GM19240 (cell line): ENCODE data around the gene PAQR4.
A peak's percentile ranks its signal among the peaks of the same experiment; 100 is the strongest.
"Not testable (repeated sequence)": the region's sequence is repeated elsewhere in the genome, so short reads cannot be mapped to it uniquely, and the experiment has no call there.

ENCODE experiments used
- DNase-seq: peaks from one replicate; pipeline ENCODE4 v3.0.0; 2011; ENCODE audit warnings: low spot score; ENCODE audit not compliant: insufficient read length

PAQR4 gene

GRCh38 chr16:2968738-2969544, at the start of gene PAQR4:
PAQR4 (plus strand) TSS chr16:2969348; CDS start chr16:2969675, 327 bp downstream.
- peak; percentile 94 for DNase-seq

GRCh38 chr16:2919511-2920255, 49.5 kb upstream of the PAQR4 start:
- DNase-seq = no peak

- DNase-seq = no peak
Measured at GRCh38 chr16:2923481-2923880, 45.7 kb upstream of the PAQR4 start.

GRCh38 chr16:2924901-2925755, 44.0 kb upstream of the PAQR4 start:
- DNase-seq = no peak

DNA sequence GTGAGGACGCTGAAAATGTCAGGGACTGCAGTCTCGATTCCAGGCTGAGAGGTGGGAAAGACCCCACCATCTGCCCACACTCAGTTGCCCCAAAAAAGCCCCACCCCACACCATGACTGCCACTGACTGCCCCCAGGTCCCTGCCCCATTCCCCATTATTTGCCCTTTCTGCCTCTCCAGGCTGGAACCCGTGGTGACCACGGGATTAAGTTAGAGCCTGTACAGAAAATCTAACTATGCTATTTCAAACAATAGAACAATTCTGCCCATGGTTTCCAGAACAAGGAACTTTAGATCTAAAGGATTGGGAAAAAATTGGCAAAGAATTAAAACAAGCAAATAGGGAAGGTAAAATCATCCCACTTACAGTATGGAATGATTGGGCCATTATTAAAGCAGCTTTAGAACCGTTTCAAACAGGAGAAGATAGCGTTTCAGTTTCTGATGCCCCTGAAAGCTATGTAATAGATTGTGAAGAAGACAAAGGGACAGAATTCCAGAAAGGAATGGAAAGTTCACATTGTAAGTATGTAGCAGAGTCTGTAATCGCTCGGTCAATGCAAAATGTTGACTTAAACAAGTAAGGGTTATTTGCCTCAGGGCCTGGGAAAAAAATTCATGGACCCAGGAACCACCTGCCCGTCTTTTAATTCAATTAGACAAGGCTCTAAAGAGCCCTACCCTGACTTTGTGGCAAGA, 43.0 kb upstream of the PAQR4 start:
- no peak for DNase-seq

DNA sequence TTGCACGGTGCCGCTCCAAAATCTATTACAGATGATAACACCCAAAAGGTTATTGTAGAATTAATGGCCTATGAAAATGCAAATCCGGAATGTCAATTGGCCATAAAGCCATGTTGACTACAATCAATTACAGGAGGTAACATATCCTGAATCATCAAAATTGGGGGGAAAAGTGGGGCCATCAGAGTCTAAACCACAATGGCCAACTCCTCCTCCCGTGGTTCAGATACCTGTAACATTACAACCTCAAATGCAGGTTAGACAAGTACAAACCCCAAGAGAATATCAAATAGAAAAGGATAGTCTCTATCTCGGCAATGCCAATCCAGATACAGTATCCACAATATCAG, 42.5 kb upstream of the PAQR4 start:
- no peak for DNase-seq

DNA sequence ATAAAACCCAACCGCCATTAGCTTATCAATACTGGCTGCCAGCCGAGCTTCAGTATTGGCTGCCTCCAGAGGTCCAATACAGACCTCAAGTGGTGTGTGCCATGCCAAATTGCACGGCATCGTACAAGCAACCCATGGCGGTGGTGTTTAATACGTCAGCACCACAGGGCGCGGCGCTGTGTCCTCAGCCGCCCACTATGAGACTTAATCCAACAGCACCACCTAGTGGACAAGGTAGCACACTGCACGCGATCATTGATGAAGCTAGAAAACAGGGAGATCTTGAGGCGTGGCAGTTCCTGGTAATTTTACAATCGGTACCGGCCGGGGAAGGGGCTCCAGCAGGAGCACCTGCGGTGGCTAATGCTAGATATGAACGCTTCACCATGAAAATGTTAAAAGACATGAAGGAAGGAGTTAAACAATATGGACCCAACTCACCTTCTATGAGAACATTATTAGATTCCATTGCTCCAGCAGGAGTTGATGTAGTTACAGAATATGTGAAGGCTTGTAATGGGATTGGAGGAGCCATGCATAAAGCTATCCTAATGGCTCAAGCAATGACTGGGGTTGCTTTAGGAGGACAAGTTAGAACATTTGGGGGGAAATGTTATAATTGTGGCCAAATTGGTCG, 42.0 kb upstream of the PAQR4 start:
- peak; percentile 75 for DNase-seq

- not testable (repeated sequence) for DNase-seq
Measured at GRCh38 chr16:2928151-2928550, 41.0 kb upstream of the PAQR4 start.

DNA sequence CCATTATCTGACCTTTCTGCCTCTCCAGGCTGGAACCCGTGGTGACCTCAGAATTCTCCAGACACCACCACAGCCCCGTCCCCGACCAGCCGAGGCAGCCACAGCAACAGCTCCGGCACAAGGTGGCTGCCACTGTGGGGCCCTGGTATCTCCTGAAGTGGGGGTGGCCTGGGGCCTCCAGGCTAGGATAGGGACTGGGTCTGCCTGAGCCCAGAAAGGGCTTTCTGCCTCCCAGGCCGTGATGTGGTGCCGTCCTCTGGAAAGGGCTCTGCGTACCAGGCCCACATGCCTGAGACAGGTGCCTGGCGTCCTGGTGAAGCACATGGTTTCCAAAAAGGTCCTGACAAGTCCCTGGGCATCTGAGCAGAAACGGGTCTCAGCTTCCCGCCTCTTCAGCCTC, 40.4 kb upstream of the PAQR4 start:
- no peak for DNase-seq

GRCh38 chr16:2929693-2930092, 39.5 kb upstream of the PAQR4 start:
- DNase-seq = no peak

DNA sequence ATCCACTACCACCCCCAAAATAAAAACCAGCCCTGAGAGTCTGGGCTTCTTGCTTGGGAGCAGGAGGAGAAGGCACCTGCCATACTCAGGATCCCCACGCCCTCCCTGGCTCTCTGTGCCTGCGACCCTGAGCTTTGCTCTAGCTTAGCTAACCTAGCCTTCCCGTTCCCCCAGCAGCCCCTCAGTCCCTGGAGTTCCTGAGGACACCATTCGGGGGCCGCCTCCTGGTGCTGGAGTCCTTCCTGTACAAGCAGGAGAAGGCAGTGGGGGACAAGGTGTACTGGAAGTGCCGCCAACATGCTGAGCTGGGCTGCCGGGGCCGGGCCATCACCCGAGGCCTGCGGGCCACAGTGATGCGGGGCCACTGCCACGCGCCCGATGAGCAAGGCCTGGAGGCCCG, 38.9 kb upstream of the PAQR4 start:
- no peak for DNase-seq

- DNase-seq = not testable (repeated sequence)
Measured at GRCh38 chr16:2931231-2931914, 37.8 kb upstream of the PAQR4 start.

DNA sequence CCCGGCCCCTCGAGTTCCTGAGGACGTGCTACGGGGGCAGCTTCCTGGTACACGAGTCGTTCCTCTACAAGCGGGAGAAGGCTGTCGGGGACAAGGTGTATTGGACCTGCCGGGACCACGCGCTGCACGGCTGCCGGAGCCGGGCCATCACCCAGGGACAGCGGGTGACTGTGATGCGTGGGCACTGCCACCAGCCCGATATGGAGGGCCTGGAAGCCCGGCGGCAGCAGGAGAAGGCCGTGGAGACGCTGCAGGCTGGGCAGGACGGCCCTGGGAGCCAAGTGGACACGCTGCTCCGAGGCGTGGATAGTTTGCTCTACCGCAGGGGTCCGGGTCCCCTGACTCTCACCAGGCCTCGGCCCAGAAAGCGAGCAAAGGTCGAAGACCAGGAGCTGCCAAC, 36.0 kb upstream of the PAQR4 start:
- no peak for DNase-seq

GRCh38 chr16:2933701-2934100, 35.4 kb upstream of the PAQR4 start:
- DNase-seq = no peak

DNA sequence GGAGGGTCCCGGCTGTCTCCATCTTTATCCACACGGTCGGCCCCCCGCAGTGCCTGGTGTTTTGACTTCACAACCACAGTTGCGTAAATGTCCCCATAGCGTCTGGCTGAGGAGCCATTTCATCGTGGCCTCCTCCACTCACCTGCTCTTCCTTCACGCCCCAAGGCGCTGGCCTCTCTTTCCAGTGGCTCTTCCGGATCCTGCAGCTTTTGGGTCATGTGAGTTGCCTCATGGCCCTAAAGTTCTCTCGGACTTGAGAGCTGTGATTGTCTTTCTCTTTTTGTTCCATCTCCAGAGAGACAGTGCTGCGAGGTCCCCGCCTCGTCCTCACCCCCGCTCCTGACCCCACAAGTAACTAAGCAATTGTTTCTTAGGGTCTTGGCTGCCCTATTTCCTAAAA, 34.7 kb upstream of the PAQR4 start:
- DNase-seq = no peak

DNA sequence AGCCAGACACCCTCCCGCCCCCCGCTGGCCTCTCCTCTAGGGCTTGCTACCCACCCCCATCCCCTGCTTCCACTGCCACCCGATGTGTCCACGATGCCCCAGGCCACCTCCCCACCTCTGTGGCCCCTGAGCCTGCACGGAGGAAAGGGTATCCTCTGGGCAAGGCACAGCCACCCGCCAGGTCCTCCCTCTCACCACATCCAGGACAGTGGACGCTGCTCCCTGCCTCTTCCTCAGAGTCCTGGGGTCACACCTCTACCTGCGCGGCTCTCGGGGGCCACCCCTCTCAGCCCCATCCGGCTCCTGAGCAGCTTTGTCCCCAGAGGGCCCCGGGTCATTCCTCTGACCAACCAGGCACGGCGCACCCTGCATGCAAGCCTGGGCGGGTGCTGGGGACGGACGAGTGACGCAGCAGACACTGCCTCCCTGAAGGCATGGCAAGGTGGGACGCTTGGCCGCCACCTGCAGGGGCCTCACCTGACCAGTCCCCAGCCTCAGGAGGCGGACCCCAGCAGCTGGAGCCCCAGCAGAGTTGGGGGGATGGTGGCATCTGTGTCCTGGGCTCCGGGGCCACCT, 32.6 kb upstream of the PAQR4 start:
- DNase-seq = no peak

DNA sequence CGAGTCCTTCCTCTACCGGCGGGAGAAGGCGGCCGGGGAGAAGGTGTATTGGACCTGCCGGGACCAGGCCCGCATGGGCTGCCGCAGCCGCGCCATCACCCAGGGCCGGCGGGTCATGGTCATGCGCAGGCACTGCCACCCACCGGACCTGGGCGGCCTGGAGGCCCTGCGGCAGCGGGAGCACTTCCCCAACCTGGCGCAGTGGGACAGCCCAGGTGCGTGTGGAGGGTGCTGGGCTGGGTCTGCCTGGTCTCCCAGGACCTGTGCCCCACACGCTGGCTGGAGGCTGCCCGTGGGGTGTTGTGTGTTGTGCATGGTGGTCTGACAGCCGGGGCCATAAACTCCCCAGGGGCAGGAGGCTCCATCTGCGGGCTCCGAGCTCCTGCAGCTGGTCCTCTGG, 32.0 kb upstream of the PAQR4 start:
- DNase-seq = no peak

- no peak for DNase-seq
Measured at GRCh38 chr16:2938206-2938605, 30.9 kb upstream of the PAQR4 start.

DNA sequence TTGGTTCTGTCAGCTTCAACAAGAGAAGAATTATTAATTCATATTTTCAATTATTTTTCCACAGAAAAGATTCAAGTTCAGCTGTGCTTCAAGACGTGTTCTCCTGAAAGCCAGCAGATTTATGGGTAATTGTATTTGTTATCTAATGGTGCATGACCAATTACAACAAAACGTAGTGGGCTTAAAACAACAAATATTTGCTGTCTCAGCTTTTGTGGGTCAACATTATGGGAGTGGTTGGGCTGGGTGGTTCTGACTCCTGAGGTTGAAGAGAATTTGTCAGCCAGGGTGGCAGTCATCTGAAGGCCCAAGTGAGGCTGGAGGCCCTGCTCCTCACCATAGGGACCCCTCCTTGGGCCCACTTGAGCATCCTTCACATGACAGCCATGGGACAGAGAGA, 29.2 kb upstream of the PAQR4 start:
- DNase-seq = no peak

DNA sequence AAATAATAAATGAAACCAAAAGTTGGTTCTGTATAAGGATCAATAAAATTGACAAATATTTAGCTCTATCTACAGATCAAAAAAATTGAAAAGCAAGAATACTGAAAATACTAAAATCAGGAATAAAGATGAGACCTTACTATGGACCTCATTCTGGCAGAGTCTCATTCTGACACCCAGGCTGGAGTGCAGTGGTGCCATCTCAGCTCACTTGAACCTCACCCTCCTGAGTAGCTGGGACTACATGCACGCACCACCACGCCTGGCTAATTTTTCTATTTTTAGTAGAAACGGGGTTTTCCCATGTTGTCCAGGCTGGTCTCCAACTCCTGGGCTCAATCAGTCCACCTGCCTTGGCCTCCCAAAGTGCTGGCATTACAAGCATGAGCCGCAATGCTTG, 27.1 kb upstream of the PAQR4 start:
- DNase-seq = no peak
